Kidney (tissue), 14 donors: ENCODE results near the gene SNED1. TPM values are rescaled to one million over a fixed set of nuclear protein-coding genes. Genes with fewer than 3 reads are reported as not detected.

Source experiments
- DNase-seq, 5 donors: peaks; one replicate each; pipeline ENCODE4 v3.0.0-alpha.2; 2013 to 2020
- FAIRE-seq: peaks from 2 replicates; lab custom pipeline; 2012; peaks lifted over from hg19 to GRCh38; lab: Jason Lieb, UNC
- H3K27ac ChIP-seq, 2 donors: one replicate each; pipeline ENCODE4 v1.7.0; 2013; ENCODE audit warnings: low read depth in 2 of 2, low read length in 2 of 2, inconsistent platforms in 1 of 2
- H3K27me3 ChIP-seq: one replicate; pipeline ENCODE4 v1.7.1; 2013; ENCODE audit warnings: low read length, inconsistent platforms; ENCODE audit not compliant: control insufficient read depth, insufficient read depth
- H3K36me3 ChIP-seq, 3 donors: one replicate each; pipeline versions ENCODE4 v1.7.0 to v1.7.1; 2013; ENCODE audit warnings: low read length in 3 of 3, control low read depth in 1 of 3, inconsistent platforms in 1 of 3; ENCODE audit not compliant: insufficient read depth in 3 of 3, control insufficient read depth in 2 of 3
- H3K4me1 ChIP-seq, 3 donors: one replicate each; pipeline versions ENCODE4 v1.7.0 to v1.7.1; 2013; ENCODE audit warnings: low read length in 3 of 3, inconsistent platforms in 1 of 3, low read depth in 1 of 3; ENCODE audit not compliant: control insufficient read depth in 2 of 3, insufficient read depth in 2 of 3
- H3K4me3 ChIP-seq, 3 donors: one replicate each; pipeline versions ENCODE4 v1.7.0 to v1.8.1; 2013; ENCODE audit warnings: low read length in 3 of 3, control low read depth in 1 of 3, inconsistent platforms in 1 of 3
- H3K9ac ChIP-seq, 3 donors: one replicate each; pipeline versions ENCODE4 v1.7.0 to v1.7.1; 2013; ENCODE audit warnings: low read length in 3 of 3, control low read depth in 1 of 3, inconsistent platforms in 1 of 3
- H3K9me3 ChIP-seq, 3 donors: one replicate each; pipeline versions ENCODE4 v1.7.0 to v1.7.1; 2013; ENCODE audit warnings: low read length in 3 of 3, control low read depth in 1 of 3, inconsistent platforms in 1 of 3; ENCODE audit not compliant: control insufficient read depth in 2 of 3, insufficient read depth in 1 of 3
- CTCF ChIP-seq: IDR thresholded peaks from 3 replicates; pipeline ENCODE4 v1.5.1; 2012; ENCODE audit warnings: mild to moderate bottlenecking, moderate library complexity, borderline replicate concordance; ENCODE audit not compliant: insufficient read depth; ENCODE audit errors: extremely low read depth
- intact Hi-C: fragments of 100-400 bp; cut with DNase I; formaldehyde crosslinking; loops from one replicate; pipeline ENCODE4 v1.11.1; 2022
- polyA plus RNA-seq: library from polyadenylated mRNA; stranded (reverse); fragments of 350-450 nt; fragmentation: Illumina TruSeq; extraction: RNeasy Lipid Tissue Mini Kit (QIAGEN cat#74804); gene quantifications from one replicate; pipeline ENCODE4 v1.2.3, GENCODE V29; 2014; ENCODE audit warnings: low read depth, low replicate concordance; ENCODE audit not compliant: insufficient read depth
- total RNA-seq: library from RNA; stranded (reverse); fragmentation: NEBNext Ultra II Directional; extraction: Animal tissue kit (Norgen Biotek cat#: 25700); gene quantifications from one replicate; pipeline ENCODE4 v1.2.1, GENCODE V29; 2021
- donor health status: control.
- donor health status: control.
- donor health status: control.
- donor health status: control.
- donor health status: control.
- donor health status: DM: yes; HTN: yes; CAD: no.
- donor health status: Normal renal cell carcinoma (clear cell type).

The SNED1 gene
- total and polyA plus RNA-seq, 2 donors from 2014 or later, result 3.0 to 42.1 TPM

GRCh38 chr2:241129086-241129871 is 130.9 kb downstream of the SNED1 start:
- no peaks in the 10 kb centered on the region for H3K9me3 ChIP-seq
- intact Hi-C loops, result no loop called here
- H3K27ac ChIP-seq, result no peak overlapping the region
- TF ChIP-seq CTCF, result no peak
- no peaks in the 10 kb centered on the region for H3K4me1 ChIP-seq
- no peaks in the 10 kb centered on the region for H3K27me3 ChIP-seq
- no peak overlapping the region for H3K9ac ChIP-seq
- no peaks in the 10 kb centered on the region for H3K36me3 ChIP-seq
- no peak overlapping the region for H3K4me3 ChIP-seq
- FAIRE-seq (no peak), DNase-seq (peak in 2 of 5 donors; percentile 7 to 66)

GRCh38 chr2:241130316-241130715 is 131.9 kb downstream of the SNED1 start:
- Histone ChIP-seq H3K36me3 (no peaks in the 10 kb centered on the region), H3K4me3 (no peak overlapping the region), H3K27ac (no peak overlapping the region), H3K9ac (no peak overlapping the region), H3K4me1 (peaks cover 0 to 2% (median 0%) of the 10 kb centered on the region in 3 donors), H3K9me3 (no peaks in the 10 kb centered on the region), H3K27me3 (no peaks in the 10 kb centered on the region)
- FAIRE-seq, result no peak
- DNase-seq, result peak in 2 of 5 donors; percentile 8 to 65
- intact Hi-C loops, result no loop called here
- TF ChIP-seq CTCF, result no peak

- no peak for TF ChIP-seq CTCF
- H3K9ac ChIP-seq, result no peak overlapping the region
- no peaks in the 10 kb centered on the region for H3K9me3 ChIP-seq
- H3K4me3 ChIP-seq, result no peak overlapping the region
- H3K27ac ChIP-seq, result no peak overlapping the region
- intact Hi-C loops, result no loop called here
- peaks cover 0 to 4% (median 0%) of the 10 kb centered on the region in 3 donors for H3K4me1 ChIP-seq
- H3K36me3 ChIP-seq, result no peaks in the 10 kb centered on the region
- no peaks in the 10 kb centered on the region for H3K27me3 ChIP-seq
- DNase-seq (peak in 1 of 5 donors; percentile 29), FAIRE-seq (no peak)
Measured at GRCh38 chr2:241131531-241131930, 133.1 kb downstream of the SNED1 start.
